GM19328 (cell line): ENCODE data around the gene NAXE.
A peak's percentile ranks its signal among the peaks of the same experiment; 100 is the strongest.
"Not testable (repeated sequence)": the region's sequence is repeated elsewhere in the genome, so short reads cannot be mapped to it uniquely, and the experiment has no call there.

ENCODE experiments used
- ATAC-seq: cut with Tn5 transposase; IDR thresholded peaks from one replicate; pipeline ENCODE4 v1.9.1; 2021; ENCODE audit warnings: mild to moderate bottlenecking, moderate library complexity; ENCODE audit not compliant: unreplicated experiment

The NAXE gene

DNA sequence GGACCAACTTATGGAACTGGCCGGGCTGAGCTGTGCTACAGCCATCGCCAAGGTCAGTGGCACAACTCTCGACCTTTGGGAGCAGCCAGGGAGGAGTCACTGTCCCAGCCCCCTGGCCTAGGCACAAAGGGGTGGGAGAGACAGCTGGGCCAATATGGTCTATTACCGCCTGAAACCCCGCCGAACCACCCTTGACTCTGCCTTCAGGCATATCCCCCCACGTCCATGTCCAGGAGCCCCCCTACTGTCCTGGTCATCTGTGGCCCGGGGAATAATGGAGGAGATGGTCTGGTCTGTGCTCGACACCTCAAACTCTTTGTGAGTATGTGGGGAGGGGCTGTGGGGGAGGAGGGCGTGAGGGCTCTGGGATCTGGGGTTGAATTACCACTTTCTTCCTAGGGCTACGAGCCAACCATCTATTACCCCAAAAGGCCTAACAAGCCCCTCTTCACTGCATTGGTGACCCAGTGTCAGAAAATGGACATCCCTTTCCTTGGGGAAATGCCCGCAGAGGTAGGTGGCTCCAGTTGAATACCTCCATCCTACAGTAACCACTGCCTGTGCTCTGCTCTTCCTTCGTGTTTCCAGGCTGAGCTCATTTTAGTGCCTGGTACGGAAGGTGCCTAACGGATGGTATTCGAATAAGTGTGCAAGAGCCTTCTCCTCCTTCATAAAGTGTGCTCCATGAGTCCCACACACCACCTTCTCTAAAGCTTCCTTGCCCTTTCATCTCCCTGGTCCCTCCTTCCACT, 758 bp downstream of the NAXE start:
- no peak for ATAC-seq

DNA sequence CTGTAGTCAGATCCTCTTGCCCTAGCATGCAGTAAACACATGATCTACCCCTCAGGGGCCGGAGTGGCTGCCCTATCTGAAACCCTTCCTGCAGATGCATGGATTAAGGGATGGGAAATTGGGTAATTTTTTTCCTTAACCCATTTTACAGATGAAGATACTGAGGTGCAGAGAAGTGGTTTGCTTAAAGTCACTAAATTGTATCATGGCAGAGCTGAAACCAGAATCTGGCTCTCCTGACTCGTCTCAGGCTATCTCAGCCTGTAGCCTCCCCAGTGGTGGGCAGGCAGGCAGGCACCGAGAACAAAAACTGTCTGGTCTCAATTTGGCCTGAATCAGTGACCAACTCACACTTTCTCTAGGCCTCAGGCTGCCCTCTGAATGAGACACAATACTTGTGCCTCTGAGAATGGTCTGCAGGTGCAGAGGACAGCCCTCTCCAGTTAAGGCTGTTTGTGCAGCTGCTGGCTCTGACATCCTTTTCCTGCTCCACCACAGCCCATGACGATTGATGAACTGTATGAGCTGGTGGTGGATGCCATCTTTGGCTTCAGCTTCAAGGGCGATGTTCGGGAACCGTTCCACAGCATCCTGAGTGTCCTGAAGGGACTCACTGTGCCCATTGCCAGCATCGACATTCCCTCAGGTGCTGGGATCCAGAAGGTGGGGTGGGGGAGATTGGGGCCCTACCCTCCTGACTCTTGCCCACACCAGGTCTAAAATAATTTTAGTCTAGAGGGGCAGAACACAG, 1.5 kb downstream of the NAXE start:
- no peak for ATAC-seq

DNA sequence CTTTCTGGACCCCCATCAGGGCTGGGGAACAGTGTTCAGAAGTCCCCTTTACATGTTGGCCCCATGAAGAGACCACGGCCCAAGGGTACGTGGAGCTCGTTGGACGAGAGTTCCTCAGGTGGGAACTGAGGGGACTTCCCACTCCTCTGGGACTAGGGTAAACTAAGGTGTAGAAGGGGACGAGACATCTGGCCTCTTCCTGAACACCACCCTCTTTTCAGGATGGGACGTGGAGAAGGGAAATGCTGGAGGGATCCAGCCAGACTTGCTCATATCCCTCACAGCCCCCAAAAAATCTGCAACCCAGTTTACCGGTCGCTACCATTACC, 2.0 kb downstream of the NAXE start:
- no peak for ATAC-seq

DNA sequence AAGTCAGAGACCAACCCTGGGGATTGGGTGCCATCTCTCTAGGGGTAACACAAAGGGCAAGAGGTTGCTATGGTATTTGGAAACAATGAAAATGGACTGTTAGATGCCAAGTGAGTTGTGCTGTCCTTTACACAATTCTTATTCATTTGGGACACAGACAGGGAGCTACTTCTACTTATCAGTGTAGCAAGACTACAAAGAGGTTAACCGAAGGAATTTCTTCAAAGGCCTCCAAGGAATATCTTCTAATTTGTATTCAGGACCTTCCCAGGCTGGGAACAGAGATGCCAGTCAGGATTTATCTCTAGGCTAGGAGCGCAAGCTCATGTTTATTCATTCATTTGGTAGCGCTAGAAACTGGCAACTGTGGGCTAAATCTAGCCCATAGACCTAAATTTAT, 2.6 kb downstream of the NAXE start:
- no peak for ATAC-seq

DNA sequence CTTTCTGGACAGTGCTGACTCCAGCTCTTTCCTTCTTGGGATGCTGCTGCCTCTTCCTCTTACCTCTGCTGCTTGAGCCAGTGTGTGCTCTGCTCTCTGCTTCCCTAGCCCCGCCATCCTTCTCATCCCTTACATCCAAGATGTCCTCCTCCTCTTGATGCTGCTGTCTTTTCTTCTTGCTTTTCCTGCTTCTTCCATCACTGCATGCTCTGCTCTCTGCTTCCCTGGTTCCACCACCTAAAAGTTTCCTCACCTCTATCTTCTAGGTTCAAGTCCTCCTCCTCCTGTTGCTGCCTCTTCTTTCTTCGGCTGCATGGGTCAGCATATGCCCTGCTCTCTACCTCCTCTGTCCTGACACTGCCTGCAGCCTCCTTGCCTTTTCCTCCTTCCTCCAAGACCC, 3.4 kb downstream of the NAXE start:
- ATAC-seq = no peak

DNA sequence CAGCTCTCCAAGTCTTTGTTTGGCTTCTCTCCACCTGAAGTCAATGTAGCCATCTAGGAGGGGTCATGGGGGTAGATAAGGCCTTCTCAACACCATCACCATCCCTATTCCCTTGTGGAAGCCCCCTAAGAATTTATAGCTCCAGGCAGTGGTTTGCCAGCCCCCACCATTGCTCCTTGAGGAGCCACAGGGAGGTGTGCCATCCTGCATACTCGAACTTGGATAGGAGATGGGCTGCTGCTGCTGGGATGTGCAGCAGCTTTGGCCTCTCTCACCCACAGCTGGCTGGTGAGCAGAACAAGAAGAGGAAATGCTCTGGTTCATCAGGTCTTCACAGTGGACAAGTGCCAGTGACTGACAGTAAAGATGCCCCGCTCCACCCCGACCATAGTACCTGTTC, 4.8 kb downstream of the NAXE start:
- no peak for ATAC-seq

DNA sequence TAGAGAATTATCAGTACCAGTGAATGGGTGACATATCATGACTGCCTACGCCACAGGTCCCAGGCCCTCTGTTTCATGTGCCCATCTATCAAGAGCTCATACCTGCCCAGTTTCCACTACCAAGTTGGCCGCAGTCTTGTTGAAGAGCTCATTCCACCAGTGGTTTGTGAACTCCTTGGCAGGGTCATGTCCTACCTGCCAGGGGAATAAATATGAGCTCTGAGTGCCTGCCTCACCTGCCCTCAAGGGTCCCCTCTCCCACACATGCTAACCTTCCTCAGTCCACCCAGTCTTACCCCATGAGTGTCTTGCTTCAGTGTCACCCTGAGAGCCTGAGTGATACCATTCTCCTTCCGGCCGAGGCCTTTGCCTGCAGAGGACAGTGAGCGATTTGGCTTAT, 6.5 kb downstream of the NAXE start:
- ATAC-seq = no peak

DNA sequence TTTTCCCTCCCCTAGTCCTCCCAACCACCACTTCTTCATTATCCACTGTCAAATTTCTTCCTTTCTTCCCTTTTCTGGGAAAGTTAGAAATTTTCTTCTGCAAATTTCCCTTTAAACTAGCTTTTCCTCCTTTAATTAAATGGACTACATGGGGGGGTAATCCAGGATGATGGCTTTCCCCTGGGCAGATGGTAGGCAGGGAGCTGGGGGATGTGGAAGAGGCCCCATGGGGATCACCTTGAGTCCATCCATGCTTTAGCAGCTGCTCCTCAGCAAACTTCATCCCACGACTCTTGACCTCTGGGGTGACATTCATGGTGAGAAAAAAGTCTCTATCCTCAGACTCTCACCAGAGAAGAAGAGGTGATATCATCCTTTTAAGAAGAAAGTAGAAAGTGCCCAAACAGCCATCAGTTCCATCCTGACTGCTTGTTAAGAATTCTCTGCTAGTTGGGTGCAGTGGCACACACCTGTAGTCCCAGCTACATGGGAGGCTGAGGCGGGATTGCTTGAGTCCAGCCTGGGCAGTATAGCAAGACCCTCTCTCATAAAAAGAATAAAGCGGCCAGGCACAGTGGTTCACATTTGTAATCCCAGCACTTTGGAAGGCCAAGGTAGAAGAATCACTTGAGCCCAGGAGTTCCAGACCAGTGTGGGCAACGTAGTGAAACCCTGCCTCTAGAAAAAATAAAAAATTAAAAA, 7.3 kb downstream of the NAXE start:
- no peak for ATAC-seq

DNA sequence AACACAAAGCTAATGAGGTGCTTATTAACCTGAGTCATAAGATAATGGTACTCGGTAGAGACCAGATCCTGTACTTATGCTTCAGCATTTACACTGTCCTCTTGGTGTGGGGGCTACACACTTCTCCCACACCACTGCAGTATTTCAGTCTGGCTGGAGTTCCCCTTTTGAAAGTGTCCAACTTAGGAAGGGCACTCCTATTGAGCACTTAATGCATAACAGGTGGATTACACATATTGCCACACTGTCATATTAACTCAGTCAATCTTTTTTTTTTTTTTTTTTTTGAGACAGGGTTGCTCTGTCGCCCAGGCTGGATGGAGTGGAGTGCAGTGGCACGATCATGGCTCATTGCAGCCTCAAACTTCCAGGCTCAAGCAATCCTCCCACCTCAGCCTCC, 8.2 kb downstream of the NAXE start:
- ATAC-seq = no peak

DNA sequence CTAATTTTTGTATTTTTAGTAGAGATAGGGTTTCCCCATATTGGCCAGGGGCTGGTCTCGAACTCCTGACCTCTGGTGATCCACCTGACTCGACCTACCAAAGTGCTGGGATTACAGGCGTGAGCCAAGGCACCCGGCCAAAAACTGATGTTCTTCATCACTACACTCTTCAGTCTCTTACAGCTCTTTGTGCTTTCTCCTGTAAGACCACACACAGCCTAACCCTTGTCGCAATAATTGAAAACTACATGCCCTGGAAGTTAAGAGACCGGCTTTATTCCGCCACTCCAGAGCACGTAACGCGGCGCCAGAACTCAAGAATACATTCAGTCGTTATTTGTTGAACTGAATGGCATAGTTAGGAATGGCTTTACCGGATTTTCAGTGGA, 9.2 kb downstream of the NAXE start:
- no peak for ATAC-seq

DNA sequence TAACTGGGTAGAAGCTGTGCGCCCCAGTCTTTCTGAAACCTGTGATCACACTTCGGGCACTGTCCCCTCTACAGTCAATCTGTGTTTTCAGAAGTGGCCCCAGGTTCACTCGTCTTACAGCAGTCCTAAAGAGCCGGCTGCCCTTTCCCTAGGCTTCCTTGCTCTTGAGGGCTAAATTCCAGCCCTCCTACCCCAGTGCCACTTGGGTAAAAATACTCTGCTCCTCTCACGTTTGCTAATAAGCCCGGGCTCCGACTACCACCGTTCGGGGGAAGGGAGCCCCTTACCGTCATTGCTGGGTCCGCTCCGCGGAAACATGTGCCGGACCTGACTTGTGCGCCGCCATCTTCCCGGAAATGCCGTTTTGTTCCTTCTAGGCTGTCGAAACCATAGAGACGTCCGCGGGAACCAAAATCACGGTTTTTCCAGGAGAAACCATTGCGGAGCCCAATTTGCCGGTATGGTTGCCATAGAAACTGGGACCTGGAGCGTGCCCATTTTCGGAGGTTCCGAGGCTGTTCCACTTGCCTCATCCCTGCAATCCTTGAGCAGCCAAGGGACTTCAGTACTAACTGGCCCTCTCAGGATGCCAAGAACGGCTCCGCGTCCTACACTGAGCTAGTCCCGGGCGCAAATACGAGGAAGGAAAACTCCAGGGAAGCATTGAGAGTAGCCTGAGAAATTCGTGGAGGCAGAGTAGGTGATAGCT, 9.7 kb downstream of the NAXE start, which contains the start of gene GPATCH4:
Gene GPATCH4 (minus strand): TSS at position 358 of the 709 bp plus-strand sequence.
- peak; percentile 61 for ATAC-seq

DNA sequence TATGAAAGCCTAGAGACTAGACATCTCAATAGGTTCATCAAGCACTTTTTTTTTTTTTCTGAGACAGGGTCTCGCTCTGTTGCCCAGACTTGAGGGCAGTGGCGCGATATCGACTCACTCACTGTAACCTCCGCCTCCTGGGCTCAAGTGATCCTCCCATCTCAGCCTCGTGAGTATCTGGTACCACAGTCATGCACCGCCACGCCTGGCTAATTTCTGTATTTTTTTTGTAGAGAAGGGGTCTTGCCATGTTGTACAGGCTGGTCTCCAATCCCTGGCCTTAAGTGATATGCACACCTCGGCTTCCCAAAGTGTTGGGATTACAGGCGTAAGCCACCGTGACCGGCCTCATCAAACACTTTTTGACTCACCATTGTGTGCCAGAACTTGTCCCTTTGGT, 10.3 kb downstream of the NAXE start:
- peak; percentile 32 for ATAC-seq

DNA sequence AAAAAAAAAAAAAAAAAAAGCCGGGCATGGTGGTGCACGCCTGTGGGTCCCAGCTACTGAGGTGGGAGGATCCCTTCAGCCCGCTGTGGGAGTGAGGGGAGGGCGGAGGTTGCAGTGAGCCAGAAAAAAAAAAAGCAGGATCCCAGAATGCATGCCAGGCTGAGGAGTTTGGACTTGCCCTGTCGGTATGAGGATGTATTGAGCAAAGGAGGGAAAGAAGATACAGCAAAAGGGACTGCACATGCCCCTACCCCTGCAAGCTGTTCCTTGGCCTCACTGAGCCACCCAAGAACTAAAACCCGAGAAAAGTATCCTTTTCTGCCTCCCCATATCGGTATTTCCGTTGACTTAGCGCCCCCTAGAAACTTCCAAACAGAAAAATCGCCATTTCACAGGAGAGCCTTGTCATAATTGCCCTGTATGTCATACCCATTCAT, 11.0 kb downstream of the NAXE start:
- ATAC-seq = no peak

DNA sequence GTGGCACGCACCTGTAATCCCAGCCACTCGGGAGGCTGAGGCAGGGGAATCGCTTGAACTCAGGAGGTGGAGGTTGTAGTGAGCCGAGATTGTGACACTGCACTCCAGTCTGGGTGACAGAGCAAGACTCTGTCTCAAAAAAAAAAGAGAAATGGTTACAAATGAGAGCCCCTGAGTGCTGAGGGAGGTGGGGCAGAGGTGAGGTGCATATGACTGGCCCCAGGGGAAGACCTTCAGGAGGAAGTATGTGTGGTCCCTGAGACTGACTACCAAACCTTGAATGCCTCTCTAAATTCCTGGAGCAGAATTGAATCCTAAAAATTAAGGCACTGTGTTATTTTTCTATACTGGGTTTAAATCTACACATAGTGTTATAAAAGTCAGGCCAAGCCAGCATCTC, 15.8 kb downstream of the NAXE start:
- ATAC-seq = not testable (repeated sequence)

DNA sequence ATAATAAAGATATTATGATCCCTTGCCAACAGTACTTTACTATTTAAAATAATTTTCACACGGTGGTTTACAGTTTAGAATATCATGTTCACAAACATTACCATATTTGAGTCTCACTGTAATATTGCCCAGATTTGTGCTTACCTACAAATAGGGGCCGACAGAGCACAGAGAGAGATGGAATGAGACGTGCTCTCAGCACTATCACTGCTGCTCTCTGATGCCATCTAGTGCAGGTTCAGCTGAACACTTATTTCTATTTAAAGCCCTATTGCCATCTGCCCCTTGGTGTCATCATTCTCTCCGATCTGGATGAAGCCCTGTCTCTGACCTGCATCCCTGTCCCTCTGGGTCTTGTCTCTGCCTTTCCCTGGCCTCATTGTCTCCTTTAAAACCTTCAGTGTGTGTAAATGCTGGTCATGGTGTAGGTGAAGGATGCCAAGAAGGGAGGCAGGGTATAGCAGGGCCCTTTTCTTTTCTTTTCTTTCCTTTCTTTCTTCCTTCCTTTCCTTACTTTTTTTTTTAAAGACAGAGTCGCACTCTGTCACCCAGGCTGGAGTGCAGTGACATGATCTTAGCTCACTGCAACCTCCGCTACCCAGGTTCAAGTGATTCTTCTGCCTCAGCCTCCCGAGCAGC, 16.6 kb downstream of the NAXE start:
- ATAC-seq = no peak

DNA sequence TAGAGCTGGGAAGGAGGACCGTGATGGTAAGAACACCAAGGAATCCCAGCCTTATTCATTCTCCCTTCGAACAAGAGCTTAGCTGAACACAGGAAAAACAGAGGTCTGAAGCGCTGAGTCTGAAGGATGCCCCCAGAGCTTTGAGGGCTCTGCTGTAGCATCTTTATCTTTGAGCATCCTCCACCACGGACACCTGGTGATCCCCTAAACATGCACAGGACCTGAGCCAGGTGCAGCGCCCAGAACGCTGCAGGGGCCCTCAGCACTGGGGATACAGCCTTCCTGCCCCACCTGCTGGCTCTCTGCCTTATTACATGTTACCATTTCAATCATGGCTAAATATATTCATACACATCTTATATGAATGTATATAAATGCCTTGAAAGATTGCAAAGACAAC, 17.4 kb downstream of the NAXE start:
- no peak for ATAC-seq

DNA sequence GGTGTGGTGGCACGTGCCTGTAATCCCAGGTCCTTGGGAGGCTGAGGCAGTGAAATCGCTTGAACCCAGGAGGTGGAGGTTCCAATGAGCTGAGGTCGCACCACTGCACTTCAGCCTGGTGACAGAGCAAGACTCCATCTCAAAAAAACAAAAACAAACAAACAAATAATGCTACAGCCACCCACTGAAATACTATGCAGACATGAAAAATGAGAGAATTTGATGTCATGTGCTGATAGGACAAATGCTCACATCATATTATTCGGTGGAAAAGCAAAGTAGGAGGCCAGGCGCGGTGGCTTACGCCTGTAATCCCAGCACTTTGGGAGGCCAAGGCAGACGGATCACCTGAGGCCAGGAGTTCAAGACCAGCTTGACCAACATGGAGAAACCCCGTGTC, 18.5 kb downstream of the NAXE start:
- not testable (repeated sequence) for ATAC-seq

DNA sequence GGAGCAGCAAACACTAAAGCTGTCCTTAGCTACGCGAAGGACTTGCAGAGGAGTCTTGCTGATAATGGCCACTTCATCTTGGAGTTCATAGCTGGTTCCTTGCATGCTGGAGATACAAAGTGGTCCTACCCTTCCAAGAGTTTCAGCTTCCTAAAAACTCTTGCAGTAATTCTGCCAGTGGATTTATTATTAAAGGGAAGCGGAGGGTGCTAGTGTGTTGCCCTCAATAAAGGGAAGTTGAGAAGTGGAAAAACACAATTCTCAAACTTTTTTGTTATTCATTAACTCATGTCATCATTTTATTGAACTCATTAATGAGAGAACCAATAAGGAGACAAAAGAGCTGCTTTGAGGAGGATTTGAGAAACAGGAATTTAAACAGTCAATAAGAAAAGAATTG, 21.1 kb downstream of the NAXE start:
- no peak for ATAC-seq

DNA sequence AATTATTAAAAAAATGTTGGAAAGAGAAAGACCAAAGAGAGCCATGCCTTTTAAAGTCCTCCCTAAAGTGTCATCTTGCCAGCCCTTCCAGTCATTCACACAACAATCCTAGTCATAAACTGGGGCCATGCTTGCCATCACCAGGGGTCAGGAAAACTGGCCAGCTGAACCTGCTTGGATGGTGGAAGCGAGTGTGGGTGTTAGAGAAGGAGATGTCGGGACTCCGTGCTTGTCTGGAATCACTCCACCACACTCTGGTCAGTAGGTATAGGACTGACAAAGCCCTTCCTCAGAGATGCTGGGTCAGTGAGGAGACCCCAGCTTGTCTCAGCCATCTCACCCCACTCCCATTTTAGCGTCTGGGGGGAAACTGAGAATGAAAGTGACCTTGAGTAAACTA, 24.4 kb downstream of the NAXE start:
- ATAC-seq = no peak

DNA sequence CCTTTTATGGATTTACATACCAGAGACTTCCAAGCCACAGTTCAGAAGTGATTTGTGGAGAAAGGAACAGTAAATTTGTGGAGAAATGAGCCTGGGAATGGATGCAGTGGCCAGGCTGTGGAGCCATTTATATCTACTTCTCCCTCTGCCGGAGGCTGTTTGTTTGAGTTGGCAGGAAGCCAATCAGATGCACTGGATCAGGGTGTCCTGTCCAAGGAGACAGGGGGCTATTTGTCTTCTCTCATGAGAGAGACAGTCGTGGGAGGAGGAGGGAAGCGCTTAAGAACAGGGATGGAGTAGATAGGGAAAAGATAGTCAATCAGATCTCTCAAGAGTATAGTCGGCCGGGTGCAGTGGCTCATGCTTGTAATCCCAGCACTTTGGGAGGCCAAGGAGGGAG, 24.9 kb downstream of the NAXE start:
- ATAC-seq = no peak
